Peyer's patch (tissue), 4 donors: Measurements from ENCODE around the gene PTPN23.

Source experiments
- POLR2A ChIP-seq, 2 donors: fragments of 450-650 bp; IDR thresholded peaks; one replicate each; pipeline ENCODE4 v1.5.1; 2017; ENCODE audit warnings: antibody characterized with exemption in 2 of 2, mild to moderate bottlenecking in 2 of 2, moderate library complexity in 2 of 2
- TF ChIP-seq, protein P1 (sequence below), 6 experiments: fragments of 450-650 bp in 4 of 6; fragments of 200-600 bp in 2 of 6; sonication (generic) in 1 of 6; IDR thresholded peaks; one replicate each; pipeline ENCODE4 v1.5.1; 2017 to 2019; ENCODE audit warnings: antibody characterized with exemption in 6 of 6, mild to moderate bottlenecking in 3 of 6, moderate library complexity in 1 of 6

DNA sequence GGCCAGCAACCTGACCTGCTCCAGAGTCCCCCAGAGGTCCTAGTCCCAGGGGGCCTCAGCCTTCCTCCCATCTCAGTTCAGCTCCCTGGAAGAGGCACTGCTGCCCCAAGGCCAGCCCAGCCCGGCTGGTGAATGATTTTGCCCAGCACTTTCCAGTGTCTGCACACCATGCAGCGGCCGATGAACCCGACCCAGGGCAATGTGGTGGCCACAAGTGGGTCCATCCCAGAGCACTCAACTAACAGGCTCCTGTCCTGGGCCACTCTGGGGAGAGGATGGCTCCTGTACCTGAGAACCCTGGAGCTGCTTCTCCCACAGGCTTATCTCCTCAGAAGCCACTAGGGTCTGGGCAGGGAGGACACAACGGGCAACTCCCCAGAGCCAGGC lies 39.2 kb downstream of the PTPN23 start:
- TF ChIP-seq, protein P1, sequence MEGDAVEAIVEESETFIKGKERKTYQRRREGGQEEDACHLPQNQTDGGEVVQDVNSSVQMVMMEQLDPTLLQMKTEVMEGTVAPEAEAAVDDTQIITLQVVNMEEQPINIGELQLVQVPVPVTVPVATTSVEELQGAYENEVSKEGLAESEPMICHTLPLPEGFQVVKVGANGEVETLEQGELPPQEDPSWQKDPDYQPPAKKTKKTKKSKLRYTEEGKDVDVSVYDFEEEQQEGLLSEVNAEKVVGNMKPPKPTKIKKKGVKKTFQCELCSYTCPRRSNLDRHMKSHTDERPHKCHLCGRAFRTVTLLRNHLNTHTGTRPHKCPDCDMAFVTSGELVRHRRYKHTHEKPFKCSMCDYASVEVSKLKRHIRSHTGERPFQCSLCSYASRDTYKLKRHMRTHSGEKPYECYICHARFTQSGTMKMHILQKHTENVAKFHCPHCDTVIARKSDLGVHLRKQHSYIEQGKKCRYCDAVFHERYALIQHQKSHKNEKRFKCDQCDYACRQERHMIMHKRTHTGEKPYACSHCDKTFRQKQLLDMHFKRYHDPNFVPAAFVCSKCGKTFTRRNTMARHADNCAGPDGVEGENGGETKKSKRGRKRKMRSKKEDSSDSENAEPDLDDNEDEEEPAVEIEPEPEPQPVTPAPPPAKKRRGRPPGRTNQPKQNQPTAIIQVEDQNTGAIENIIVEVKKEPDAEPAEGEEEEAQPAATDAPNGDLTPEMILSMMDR (IDR thresholded peaks at IDR 0.05): no peak
- TF ChIP-seq POLR2A (IDR thresholded peaks at IDR 0.05): no peak
